WERI-Rb-1 (cell line): ENCODE measurements around the gene EVX2.

Source experiments
- DNase-seq: peaks from one replicate; pipeline ENCODE4 v3.0.0-alpha.2; 2020
- H3K27ac ChIP-seq: fragments of 250-450 bp; sonication (Bioruptor Pico); 2 replicates; pipeline ENCODE4 v1.5.1; 2020; ENCODE audit warnings: mild to moderate bottlenecking, moderate library complexity
- H3K27me3 ChIP-seq: fragments of 250-450 bp; sonication (Bioruptor Pico); 2 replicates; pipeline ENCODE4 v1.5.1; 2021; ENCODE audit warnings: mild to moderate bottlenecking, low read depth, moderate library complexity; ENCODE audit not compliant: insufficient read depth, severe bottlenecking
- H3K36me3 ChIP-seq: fragments of 250-450 bp; sonication (Bioruptor Pico); 2 replicates; pipeline ENCODE4 v1.5.1; 2020; ENCODE audit warnings: mild to moderate bottlenecking, moderate library complexity
- H3K4me3 ChIP-seq: 2 replicates; pipeline ENCODE4 v1.5.1; 2011; ENCODE audit warnings: low read depth, mild to moderate bottlenecking, control low read depth, low read length
- H3K9me3 ChIP-seq: fragments of 250-450 bp; sonication (Bioruptor Pico); 2 replicates; pipeline ENCODE4 v1.5.1; 2021; ENCODE audit warnings: mild to moderate bottlenecking, moderate library complexity; ENCODE audit not compliant: severe bottlenecking
- CTCF ChIP-seq: IDR thresholded peaks from 2 replicates; pipeline ENCODE4 v1.5.1; 2011; ENCODE audit warnings: low read depth, mild to moderate bottlenecking, control low read depth, inconsistent platforms, low read length

Gene EVX2

GRCh38 chr2:176078541-176079284, 5.0 kb downstream of the EVX2 start:
- Histone ChIP-seq H3K9me3 (peaks cover 29% of the 10 kb centered on the region), H3K36me3 (no peaks in the 10 kb centered on the region), H3K27me3 (peaks cover 75% of the 10 kb centered on the region), H3K4me3 (no peak overlapping the region), H3K27ac (no peak overlapping the region)
- DNase-seq, result no peak
- TF ChIP-seq CTCF, result no peak

GRCh38 chr2:176076796-176077195, 7.0 kb downstream of the EVX2 start:
- H3K27ac ChIP-seq, result no peak overlapping the region
- no peaks in the 10 kb centered on the region for H3K36me3 ChIP-seq
- H3K27me3 ChIP-seq, result peaks cover 73% of the 10 kb centered on the region
- H3K4me3 ChIP-seq, result no peak overlapping the region
- DNase-seq, result no peak
- H3K9me3 ChIP-seq, result peaks cover 14% of the 10 kb centered on the region
- TF ChIP-seq CTCF, result no peak

DNA sequence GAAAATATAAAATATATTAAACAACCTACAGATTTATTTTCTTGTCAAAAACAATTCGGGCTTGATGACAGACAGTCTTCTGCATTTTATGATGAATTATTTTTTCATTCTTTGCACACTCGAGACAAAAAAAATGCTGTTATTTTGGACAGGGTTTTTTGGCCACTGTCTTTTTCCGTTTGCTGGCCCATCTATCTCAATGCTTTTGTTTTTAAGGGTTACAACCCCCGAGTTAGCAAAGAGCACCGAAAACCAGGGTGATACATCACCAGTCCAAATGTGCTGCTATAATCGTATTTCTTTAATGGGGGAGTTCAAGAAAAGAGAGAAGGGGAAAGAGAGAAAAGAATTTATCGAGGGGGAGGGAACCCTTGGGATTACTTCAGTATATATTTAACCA, 7.7 kb downstream of the EVX2 start:
- Histone ChIP-seq H3K27me3 (peaks cover 67% of the 10 kb centered on the region), H3K9me3 (peaks cover 7% of the 10 kb centered on the region), H3K36me3 (no peaks in the 10 kb centered on the region), H3K4me3 (no peak overlapping the region), H3K27ac (no peak overlapping the region)
- no peak for TF ChIP-seq CTCF
- no peak for DNase-seq

- peaks cover 61% of the 10 kb centered on the region for H3K27me3 ChIP-seq
- H3K36me3 ChIP-seq, result no peaks in the 10 kb centered on the region
- H3K4me3 ChIP-seq, result no peak overlapping the region; the same call in 1 of the 2 replicates
- peaks cover under 1% of the 10 kb centered on the region for H3K9me3 ChIP-seq
- no peak for DNase-seq
- TF ChIP-seq CTCF, result no peak
- no peak overlapping the region for H3K27ac ChIP-seq
Observed at GRCh38 chr2:176075481-176075880, 8.3 kb downstream of the EVX2 start.

DNA sequence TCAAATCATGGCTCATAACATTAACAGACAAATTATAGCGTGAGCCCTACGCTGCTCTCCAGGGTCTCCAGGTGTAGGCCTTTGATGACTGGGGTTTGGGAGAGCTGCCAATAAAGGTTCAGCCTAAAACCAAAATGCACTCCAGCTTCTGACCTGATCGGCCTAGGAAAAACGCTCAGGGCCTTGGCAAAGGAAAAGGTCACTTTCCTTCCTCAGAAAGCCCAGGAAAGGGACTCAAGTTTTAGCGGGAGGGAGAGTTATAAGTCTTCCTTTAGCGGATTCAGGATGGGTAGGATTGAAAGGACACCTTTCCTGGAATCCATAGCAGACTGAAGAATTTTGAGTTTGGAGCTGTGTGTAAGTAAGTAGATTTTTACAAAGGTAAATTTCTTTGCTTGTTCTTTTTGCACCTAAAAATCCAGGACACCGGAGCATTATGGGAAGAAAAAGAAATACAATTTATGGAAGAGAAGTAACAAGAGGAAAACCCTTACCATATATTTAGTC, 8.8 kb downstream of the EVX2 start:
- TF ChIP-seq CTCF, result no peak
- no peaks in the 10 kb centered on the region for H3K36me3 ChIP-seq
- H3K4me3 ChIP-seq, result no peak overlapping the region
- H3K9me3 ChIP-seq, result no peaks in the 10 kb centered on the region
- DNase-seq, result no peak
- H3K27me3 ChIP-seq, result peaks cover 60% of the 10 kb centered on the region
- H3K27ac ChIP-seq, result no peak overlapping the region
